ENCODE data around the gene CDKN2B-AS1.

GRCh38 chr9:22129633-22130032 lies 135.0 kb downstream of the CDKN2B-AS1 start:
- no peak for TF ChIP-seq POLR2A (IDR thresholded peaks at IDR 0.05)
- TF ChIP-seq, protein P1, sequence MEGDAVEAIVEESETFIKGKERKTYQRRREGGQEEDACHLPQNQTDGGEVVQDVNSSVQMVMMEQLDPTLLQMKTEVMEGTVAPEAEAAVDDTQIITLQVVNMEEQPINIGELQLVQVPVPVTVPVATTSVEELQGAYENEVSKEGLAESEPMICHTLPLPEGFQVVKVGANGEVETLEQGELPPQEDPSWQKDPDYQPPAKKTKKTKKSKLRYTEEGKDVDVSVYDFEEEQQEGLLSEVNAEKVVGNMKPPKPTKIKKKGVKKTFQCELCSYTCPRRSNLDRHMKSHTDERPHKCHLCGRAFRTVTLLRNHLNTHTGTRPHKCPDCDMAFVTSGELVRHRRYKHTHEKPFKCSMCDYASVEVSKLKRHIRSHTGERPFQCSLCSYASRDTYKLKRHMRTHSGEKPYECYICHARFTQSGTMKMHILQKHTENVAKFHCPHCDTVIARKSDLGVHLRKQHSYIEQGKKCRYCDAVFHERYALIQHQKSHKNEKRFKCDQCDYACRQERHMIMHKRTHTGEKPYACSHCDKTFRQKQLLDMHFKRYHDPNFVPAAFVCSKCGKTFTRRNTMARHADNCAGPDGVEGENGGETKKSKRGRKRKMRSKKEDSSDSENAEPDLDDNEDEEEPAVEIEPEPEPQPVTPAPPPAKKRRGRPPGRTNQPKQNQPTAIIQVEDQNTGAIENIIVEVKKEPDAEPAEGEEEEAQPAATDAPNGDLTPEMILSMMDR (IDR thresholded peaks at IDR 0.05 in 8 of 11, conservative IDR thresholded peaks at IDR 0.05 in 3 of 11): no peak
